Fibroblast of gingiva (primary cell): ENCODE measurements around the gene CXCR2.
"Not testable (repeated sequence)": the region's sequence is repeated elsewhere in the genome, so short reads cannot be mapped to it uniquely, and the experiment has no call there.

Experiments
- DNase-seq: peaks from one replicate; pipeline ENCODE4 v3.0.0-alpha.2; 2011; ENCODE audit warnings: low read depth

Gene CXCR2

DNA sequence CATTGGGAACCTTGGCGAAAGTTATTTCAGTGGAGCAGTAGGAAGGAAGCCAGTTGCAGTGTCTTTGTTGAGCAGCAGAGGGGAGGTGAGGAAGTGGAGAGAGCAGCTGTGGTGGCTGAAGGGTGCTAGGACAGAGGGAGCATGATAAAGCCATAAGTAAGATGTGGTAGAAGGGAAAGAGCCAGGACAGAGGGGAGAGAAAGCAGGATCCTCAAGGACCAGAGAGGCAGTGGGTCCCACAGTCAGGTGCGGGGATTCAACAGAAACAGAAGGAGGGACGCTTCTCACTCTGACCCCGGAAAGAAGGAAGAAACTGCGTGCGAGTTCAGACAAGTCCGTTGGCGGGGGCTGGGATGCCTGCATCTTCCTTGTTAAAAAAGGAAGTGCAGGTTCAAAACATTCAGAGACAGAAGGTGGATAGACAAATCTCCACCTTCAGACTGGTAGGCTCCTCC, at the start of gene CXCR2:
CXCR2 (plus strand) TSS at position 403 of the 455 bp plus-strand sequence. CDS start 8,774 bp downstream, outside the sequence.
- DNase-seq: no peak

DNA sequence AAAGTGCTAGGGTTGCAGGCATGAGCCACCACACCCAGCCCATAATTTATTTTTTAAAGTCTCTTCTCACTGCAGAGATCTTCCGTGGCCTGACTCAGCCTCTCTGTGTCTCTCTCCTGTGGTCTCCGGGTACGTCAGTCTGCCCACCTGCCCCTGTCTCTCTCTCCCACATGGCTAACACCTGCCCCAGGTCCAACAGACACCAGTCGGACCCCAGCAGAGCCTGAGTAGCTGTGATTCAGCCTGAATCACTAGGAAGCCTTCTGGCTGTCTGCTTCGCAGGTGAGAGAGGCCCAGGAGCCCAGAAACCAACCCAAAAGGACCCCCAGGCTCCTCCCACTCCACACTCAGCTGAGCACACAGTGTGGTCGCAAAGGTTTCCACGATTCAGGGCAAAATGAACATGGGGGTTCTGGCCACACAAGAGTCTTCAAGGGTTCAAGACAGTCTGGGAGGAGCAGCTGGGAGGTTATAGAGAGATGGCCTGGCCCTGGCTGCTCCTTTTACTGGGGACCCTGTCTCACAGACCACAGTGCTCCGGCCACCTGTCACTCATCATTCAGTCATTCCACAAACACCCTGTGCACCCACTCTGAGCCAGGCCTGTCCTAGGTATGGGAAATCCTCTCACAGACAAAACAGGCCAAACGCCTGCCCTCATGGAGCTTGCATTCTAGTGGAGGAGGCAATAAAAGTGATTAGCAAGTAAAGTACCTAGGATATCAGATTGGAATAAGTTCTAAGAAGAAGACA, 48.2 kb upstream of the CXCR2 start:
- no peak for DNase-seq

DNA sequence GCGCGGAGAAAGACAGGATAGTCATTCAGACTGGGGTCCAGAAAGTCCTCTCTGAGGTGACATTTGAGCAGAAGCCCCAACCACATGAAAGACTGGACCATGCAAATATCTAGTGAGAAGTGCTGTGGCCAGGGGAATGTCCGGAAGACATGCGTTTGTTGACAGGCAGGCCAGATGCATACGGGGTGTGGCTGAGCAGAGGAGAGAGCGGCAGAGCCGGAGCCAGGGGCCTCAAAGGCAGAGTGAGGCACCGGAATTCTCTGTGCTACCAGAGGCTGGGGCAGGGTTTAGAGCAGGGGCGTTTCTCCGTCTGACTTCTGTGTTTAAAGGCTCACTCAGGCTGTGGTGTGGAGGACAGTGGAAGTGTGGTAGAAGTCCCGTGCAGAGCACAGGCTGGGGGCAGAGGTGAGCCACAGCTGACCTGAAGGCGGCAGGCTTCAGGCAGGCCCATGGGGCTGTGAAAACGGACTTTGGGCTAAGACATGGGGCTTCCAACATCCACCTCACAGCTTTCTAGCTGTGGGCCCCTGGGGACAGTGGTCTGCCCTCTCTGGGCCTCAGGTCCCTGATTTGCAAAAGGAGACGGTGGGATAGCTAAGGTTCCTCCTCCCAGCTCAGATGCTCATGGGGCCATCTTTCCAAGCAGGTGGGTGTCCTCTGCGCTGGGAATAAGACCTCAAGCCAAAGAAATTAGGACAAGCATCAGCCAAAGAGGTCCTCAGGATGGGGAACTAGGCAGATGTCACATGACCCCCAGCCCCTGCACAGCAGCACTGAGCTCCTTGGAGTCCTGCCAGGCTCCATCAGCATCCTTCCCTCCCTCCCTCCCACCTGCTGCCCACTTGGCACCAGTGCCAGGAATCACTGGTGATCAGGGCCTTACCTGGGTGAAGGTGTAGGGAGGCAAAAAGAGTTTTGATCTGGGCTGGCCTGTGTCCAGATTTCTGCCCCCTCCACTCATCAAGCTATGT, 45.6 kb upstream of the CXCR2 start:
- DNase-seq: no peak

DNA sequence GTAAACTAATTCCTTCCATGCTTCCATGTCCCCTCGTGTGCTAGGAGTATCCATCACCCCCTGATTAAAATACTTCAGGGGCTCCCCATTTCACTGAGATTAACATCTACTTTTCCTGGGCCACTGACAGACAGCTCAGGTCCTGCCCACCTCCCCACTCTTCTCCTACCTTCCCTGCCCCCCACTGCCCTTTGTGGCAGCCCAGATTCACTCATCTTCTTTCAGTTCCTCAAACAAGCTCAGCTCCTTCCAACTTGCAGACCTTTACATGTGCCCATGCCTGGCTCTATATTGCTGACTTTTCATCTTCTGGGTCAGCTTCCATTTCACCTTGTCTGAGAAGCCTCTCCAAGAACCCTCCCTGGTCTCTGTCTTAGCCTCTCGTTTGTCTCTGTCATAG, 44.8 kb upstream of the CXCR2 start:
- DNase-seq: no peak

DNA sequence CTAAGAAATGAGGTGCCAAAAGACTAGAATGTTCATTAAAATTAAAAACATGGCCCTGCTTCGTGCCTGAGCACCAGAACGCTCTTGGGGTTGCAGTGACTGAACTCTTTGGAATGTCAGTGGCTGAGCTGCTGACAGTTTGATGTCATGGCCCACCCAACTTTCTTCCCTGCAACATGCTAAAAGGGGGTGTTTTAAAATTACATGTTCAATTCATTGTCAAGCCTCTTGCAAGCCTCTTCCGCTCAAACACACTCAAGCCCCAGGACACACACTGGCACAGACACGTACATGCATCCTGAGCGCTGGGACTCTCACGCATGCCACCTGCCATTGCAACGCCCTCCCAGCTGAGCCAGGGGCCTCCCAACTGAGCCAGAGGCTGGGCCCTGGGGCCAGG, 44.1 kb upstream of the CXCR2 start:
- DNase-seq: peak; percentile 40

DNA sequence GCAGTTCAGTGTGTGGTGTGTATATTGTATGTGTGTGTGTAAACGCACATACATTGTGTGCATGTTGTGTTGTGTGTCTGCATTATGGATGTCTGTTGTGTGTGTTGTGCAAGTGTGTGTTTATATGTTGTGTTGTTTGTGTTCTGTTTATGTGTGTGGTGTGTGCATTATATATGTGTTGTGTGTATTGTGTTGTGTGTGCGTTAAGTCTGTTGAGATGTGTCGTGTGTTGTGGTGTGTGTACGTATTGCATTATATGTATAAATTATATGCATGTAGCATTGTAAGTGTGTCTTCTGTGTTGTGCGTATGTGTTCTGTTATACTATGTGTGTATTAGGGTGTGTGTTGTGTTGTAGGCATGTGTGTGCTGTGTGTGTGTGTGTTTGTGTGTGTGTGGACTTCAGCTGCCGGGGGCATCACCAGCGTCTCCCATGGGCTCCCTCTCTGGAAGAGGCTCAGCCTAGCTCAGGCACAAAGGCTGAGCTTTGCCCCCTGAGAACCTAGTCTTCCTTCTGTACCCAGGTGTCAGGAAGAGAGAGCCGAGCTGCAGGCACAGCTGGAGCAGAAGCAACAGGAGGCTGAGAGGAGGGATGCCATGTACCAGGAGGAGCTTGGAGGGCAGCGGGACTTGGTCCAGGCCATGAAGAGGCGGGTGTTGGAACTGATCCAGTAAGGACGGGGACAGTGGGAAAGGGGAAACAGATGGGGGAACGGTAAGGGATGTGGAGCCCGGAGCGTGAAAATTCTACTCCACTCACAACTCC, 43.1 kb upstream of the CXCR2 start:
- no peak for DNase-seq

DNA sequence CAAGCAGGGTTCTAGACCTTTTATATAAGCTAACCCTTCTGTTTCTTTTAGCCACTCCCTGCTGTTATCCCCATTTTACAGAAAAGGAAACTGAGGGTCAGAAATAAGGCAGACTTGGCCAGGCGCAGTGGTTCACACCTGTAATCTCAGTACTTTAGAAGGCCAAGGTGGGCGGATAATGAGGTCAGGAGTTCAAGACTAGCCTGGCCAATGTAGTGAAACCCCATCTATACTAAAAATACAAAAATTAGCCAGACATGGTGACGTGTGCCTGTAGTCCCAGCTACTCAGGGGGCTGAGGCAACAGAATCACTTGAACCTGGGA, 42.5 kb upstream of the CXCR2 start:
- DNase-seq: no peak

DNA sequence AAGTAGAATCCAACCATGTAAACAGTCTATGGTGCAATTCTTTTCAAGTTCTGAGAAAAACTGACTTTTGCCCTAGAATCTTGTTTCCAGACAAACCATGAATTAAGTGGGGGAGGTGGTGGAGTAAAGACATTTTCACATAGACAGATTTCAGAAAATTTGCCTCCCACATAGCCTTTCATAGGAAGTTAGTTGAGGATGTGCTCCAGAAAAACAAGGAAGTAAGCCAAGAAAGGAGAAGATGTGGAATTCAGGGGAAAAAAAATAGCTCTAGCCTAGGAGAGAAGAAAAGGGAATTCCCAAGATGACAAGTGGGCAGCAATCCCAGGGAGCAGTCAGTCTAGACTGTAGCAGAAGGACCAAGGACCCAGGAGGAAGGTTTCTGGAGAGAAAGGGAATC, 39.4 kb upstream of the CXCR2 start:
- no peak for DNase-seq

DNA sequence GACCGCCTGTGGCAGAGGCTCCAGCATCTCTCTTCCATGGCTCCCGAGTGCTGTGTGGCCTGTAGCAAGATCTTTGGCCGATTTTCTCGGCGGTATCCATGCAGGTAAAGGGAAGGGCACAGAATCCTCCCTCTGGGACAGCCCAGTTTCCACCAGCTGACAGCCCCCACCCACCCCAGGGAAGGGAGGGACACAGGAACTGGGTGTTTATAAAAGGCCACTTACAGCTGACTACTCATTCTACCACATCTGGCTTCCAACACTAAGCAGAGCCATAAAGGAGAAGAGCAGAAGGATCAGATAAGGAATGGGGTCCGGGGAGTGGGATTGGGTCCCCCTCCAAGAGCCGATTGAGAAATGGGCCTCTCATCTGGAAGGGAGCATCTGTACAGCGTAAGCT, 36.6 kb upstream of the CXCR2 start:
- DNase-seq: no peak

DNA sequence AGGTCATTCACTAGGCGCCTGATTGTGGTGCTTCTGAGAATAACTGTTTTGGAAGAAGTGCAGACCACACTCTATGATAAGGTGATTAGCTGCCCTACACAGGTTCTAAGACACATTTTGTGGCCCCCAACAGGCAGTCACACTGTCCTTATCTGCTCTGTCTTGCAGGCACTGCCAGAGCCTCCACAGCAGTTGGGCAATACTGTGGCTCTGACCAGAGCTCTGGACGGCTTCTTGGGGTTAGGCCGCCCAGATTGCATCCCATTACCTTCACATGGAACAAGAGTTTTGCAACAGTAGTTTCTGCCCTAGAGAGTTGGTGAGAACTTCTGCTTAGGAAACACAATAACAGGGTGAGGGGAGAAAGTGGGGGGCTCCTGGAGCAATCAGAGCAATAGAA, 34.1 kb upstream of the CXCR2 start:
- no peak for DNase-seq

DNA sequence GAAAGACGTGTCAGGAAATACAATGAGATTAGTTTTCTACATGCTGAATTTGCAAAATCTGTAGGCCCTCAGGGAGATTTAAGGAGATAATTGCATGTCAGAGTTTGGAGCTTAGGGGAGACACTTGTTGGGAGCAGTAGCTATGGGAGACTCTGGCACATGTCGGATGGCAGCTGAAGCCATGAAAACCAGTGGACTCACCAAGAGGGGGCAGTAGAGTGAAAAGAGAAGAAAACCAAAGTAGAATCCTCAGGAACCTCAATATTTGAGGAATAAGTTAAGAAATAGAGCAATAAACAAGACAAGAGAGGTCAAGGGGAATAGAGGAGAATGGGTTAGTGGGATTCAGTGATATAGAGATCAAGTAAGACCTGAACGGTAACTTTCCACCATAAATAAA, 31.9 kb upstream of the CXCR2 start:
- DNase-seq: no peak

DNA sequence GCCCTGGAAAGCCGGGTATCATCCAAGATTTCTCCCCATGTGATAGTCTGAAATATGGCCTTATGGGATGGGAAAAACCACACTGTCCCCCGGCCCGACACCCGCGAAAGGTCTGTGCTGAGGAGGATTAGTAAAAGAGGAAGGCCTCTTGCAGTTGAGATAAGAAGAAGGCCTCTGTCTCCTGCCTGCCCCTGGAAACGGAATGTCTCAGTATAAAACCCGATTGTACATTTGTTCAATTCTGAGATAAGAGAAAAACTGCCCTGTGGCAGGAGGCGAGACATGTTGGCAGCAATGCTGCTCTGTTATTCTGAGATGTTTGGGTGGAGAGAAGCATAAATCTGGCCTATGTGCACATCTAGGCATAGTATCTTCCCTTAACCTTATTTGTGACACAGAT, 30.0 kb upstream of the CXCR2 start:
- DNase-seq: no peak

DNA sequence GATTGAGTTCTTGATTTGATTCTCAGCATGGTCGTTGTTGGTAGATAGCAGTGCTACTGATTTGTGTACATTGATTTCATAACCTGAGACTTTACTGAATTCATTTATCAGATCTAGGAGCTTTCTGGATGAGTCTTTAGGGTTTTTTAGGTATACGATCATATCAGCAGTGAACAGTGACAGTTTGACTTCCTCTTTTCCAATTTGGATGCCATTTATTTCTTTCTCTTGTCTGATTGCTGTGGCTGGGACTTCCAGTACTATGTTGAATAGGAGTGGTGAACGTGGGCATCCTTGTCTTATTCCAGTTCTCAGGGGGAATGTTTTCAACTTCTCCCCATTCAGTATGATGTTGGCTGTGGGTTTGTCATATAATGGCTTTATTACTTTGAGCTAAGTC, 27.9 kb upstream of the CXCR2 start:
- DNase-seq: no peak

DNA sequence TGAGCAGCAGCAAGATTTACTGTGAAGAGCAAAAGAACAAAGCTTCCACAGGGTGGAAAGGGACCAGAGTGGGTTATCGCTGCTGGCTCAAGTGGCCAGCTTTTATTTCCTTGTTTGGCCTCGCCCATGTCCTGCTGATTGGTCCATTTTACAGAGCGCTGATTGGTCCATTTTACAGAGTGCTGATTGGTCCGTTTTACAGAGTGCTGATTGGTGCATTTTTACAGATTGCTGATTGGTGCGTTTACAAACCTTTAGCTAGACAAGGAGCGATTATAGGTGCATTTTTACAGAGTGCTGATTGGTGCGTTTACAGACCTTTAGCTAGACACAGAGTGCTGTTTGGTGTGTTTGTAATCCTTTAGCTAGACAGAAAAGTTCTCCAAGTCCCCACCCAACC, 17.0 kb upstream of the CXCR2 start:
- DNase-seq: not testable (repeated sequence)

DNA sequence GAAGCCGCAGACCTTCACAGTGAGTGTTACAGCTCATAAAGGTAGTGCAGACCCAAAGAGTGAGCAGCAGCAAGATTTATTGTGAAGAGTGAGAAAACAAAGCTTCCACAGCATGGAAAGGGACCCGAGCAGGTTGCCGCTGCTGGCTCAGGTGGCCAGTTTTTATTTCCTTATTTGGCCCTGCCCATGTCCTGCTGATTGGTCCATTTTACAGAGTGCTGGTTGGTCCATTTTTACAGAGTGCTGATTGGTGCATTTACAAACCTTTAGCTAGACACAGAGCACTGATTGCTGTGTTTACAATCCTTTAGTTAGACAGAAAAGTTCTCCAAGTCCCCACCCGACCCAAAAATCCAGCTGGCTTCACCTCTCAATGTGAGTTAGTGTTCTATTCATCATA, 4.0 kb upstream of the CXCR2 start:
- not testable (repeated sequence) for DNase-seq

DNA sequence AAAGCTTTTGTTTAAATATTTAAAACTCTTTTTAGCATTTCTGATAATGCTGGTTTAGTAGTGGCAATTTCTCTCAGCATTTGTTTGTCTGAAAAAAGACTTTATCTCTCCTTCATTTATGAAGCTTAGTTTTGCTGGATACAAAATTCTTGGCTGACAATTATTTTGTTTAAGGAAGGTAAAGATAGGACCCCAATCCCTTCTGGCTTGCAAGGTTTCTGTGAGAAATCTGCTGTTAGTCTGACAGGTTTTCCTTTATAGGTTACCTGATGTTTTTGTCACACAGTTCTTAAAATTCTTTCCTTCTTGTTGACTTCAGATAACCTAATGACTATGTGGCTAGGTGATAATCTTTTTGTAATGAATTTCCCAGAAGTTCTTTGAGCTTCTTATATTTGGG, 3.5 kb upstream of the CXCR2 start:
- not testable (repeated sequence) for DNase-seq

DNA sequence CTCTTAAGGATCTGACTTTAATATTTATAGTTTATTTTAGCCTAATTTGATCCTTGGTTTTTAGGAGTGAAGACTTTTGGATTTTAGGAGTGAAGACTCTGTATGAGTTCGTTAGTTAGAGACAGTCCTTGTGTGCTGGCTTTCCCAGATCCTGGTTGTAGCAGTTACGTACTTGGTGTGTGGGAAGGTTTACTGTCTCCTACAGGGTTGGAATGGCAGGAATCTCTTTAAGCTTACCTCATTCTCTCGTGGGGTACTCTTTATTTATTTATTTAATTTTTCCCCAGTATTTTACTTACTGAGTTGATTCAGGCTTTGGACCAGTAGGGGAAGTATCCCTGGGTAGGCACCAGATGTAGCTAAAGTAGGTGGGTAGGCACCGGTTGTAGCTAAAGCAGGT, 1.8 kb upstream of the CXCR2 start:
- no peak for DNase-seq

DNA sequence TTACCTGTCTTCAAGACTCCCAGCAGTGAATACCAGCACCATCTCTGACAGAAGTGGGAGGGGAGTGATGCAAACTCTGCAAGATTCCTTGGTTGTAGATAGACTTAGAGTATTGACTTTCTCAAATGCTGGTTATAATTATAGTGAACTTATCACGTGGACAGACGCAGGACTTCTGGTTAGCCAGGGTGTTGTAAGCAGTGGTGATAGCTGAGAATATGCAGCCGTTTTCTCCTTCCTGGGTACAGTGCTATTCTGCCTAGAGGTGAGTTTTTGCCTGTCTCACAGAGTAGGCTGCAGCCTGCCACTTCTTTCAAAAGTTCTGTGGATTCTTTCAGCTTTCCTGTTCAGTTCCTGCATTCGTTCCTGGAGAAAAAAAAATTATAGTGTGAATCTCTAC, 733 bp upstream of the CXCR2 start:
- DNase-seq: no peak

DNA sequence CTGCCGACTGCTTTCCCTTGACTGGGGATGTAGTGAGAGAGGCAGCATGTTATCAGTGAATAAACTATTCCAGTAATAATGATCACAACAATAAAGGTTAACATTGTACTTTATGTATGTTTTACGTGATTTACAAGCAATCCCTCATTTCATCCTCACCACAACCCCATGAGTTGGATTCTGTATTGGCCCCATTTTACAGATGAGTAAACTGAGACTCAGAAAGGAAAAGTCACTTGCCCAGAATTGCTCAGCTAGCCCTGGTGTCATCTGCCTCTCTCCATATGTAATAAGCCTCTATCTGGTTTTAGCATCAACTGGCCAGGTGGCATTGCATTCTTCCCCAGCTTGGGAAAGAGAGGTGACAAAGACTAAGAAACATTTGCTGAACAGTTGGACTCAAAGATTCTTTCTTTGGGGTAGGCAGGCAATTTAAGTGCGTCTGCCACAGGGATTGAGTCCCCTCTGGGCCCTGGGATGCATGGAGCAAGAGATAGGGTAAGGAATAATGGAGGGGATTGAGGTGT, 2.2 kb downstream of the CXCR2 start:
- DNase-seq: no peak

DNA sequence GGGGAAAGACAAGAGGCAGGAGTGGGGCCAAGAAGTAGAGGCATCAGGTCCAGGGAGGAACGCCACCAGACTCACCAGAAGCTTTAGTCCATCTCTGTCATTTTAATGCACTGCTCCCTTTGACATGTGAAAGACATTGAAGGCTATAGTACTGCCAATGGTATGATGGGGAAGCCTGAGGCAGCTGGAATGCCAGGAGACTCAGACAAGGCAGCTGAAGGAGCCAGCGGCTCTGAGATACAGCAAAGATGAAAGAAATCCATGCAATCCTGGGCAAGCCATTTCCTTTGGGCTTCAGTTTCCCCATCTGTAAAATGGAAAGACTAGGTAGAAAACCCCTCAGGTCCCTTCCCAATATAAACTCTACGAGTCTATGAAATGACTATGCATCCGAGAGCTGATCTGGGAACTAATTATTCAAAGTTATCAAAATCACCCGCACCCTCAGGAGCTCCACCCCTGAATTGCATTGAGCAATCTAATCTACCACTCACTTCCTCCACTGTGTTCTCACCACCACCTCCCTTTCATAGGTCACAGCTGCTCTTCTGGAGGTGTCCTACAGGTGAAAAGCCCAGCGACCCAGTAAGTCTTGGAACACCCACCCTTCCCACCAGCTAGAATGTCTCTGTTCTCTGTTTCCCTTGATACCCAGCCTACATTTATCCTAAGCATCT, 3.1 kb downstream of the CXCR2 start:
- no peak for DNase-seq

DNA sequence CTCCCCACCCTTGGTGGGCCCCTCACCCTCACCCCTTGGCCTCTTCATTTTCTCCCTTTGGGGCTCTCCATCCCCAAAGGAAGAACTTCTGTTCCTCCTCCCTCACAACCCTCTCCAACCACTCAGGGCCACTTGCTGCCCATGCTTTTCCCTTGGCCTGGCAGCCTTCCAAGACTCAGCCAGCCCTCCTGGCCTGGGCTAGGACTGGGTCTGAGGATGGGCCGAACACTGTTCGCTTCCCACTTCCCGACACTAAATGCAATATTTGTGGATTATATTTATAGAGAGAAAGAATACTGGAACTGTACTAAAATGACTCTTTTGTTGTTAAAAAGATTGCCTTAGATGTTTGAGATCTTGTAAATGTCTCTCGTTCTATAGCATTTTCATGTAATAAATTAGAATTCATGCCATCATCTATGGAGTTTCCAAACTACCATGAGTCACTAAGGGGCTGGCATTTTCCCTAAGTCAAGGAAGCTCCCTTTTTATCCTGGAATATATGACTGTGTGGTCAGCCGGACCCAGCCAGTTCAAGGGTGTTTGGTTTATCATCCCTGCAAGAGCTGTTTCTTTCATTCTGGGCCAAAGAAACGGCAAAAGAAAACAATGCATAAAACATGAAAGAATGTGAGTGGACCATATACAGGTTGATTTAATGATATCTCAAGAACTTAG, 3.8 kb downstream of the CXCR2 start:
- DNase-seq: no peak
